Thyroid gland (tissue), 4 donors: ENCODE results near the gene PAK1. TPM values are rescaled to one million over a fixed set of nuclear protein-coding genes. Genes with fewer than 3 reads are reported as not detected.

Experiments
- DNase-seq, 2 donors: peaks; one replicate each; pipeline ENCODE4 v3.0.0-alpha.2; 2019
- H3K27ac ChIP-seq, 3 donors: fragments of 200-600 bp; sonication (generic); 1 replicate in 2 of 3; 2 replicates in 1 of 3; pipeline ENCODE4 v1.5.1; 2016 to 2019; ENCODE audit warnings: mild to moderate bottlenecking in 1 of 3, moderate library complexity in 1 of 3
- H3K27me3 ChIP-seq: fragments of 200-600 bp; sonication (generic); one replicate; pipeline ENCODE4 v1.5.1; 2019
- H3K36me3 ChIP-seq, 2 donors: fragments of 200-600 bp; sonication (generic); one replicate each; pipeline ENCODE4 v1.5.1; 2016 to 2019
- H3K4me1 ChIP-seq, 2 donors: fragments of 200-600 bp; sonication (generic); one replicate each; pipeline ENCODE4 v1.5.1; 2017 to 2019
- H3K4me3 ChIP-seq, 3 donors: fragments of 200-600 bp; sonication (generic); replicated peaks in 1 of 3; 1 replicate in 2 of 3; 2 replicates in 1 of 3; pipeline ENCODE4 v1.5.1; 2016; ENCODE audit warnings: mild to moderate bottlenecking in 1 of 3
- H3K9me3 ChIP-seq: fragments of 200-600 bp; sonication (generic); one replicate; pipeline ENCODE4 v1.5.1; 2017
- POLR2A ChIP-seq, 2 donors: fragments of 450-650 bp; IDR thresholded peaks; one replicate each; pipeline ENCODE4 v1.6.1; 2017; ENCODE audit warnings: antibody characterized with exemption in 2 of 2, mild to moderate bottlenecking in 2 of 2, moderate library complexity in 1 of 2
- WGBS, 2 donors: methylation state at CpG; one replicate each; pipeline ENCODE4 v1.1.5; 2017; 5-methylcytosine and 5-hydroxymethylcytosine counted together
- intact Hi-C: fragments of 100-400 bp; cut with DNase I; formaldehyde crosslinking; loops from one replicate; pipeline ENCODE4 v1.15.1; 2023
- total RNA-seq, 4 donors: library from RNA; depleted of rRNA; stranded (reverse); fragments of >200 nt; gene quantifications; one replicate each; pipeline ENCODE4 v1.2.3, GENCODE V29; 2016
- TF ChIP-seq, protein P1 (sequence below), 6 experiments: fragments of 200-600 bp in 3 of 6; fragments of 450-650 bp in 3 of 6; sonication (generic) in 3 of 6; IDR thresholded peaks; one replicate each; pipeline ENCODE4 v1.5.1; 2016 to 2019; ENCODE audit warnings: antibody characterized with exemption in 6 of 6, mild to moderate bottlenecking in 2 of 6, inconsistent platforms in 1 of 6, moderate library complexity in 1 of 6

Gene PAK1
- total RNA-seq, 4 donors from 2014 or later: 47.0 to 110 (median 84.0) TPM

DNA sequence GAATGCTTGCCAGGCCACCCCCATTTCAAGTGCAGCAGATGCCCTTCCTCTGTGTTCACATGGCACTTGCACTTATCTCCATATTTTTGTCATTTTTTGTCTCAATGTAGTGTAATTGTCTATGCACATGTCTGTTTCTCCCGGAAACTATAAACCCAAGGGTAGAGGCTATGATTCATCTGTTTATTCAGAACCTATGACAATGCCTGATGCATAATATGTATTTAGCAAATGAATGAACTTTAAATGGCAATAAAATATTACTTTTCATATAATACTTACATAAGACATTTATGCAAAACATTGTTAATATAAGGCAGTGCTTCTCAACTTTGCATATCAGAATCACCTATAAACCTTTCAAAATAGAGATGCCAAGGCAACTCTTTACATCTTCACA, 6.7 kb downstream of the PAK1 start:
- no peaks in the 10 kb centered on the region for H3K27me3 ChIP-seq
- intact Hi-C loops: no loop called here
- TF ChIP-seq, protein P1, sequence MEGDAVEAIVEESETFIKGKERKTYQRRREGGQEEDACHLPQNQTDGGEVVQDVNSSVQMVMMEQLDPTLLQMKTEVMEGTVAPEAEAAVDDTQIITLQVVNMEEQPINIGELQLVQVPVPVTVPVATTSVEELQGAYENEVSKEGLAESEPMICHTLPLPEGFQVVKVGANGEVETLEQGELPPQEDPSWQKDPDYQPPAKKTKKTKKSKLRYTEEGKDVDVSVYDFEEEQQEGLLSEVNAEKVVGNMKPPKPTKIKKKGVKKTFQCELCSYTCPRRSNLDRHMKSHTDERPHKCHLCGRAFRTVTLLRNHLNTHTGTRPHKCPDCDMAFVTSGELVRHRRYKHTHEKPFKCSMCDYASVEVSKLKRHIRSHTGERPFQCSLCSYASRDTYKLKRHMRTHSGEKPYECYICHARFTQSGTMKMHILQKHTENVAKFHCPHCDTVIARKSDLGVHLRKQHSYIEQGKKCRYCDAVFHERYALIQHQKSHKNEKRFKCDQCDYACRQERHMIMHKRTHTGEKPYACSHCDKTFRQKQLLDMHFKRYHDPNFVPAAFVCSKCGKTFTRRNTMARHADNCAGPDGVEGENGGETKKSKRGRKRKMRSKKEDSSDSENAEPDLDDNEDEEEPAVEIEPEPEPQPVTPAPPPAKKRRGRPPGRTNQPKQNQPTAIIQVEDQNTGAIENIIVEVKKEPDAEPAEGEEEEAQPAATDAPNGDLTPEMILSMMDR (IDR thresholded peaks at IDR 0.05): no peak
- TF ChIP-seq POLR2A (IDR thresholded peaks at IDR 0.05): no peak
- H3K9me3 ChIP-seq: no peaks in the 10 kb centered on the region
- 87 to 98% methylated on average over 1 of the region's 1 CpG for WGBS, 2 donors
- H3K36me3 ChIP-seq: no peaks in the 10 kb centered on the region
- no peak overlapping the region for H3K27ac ChIP-seq
- no peak overlapping the region for H3K4me3 ChIP-seq
- peaks cover 22 to 37% of the 10 kb centered on the region in 2 donors for H3K4me1 ChIP-seq
- no peak for DNase-seq

DNA sequence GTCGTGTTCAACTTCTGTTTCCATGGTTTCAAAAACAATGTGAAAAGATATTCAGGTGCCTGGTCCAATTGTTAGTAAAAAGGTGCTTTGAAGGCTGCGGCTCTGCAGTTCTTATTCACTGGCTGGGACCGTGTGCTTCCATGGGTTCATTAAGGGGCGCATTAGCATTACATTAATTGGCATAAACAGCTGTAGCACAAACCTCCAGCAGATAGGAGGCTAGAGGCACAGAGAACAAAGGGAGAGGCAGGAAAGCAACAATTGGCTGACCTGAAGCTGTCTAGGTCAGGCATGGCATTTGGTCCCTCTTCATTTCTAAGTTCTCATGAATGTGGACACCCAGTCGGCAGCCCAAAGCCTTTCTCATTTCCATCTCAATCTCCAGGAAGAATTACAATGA, 16.6 kb downstream of the PAK1 start:
- H3K4me1 ChIP-seq: peaks cover 5 to 7% of the 10 kb centered on the region in 2 donors
- no peaks in the 10 kb centered on the region for H3K9me3 ChIP-seq
- TF ChIP-seq, protein P1 (IDR thresholded peaks at IDR 0.05): no peak
- TF ChIP-seq POLR2A (IDR thresholded peaks at IDR 0.05): no peak
- no peak for DNase-seq
- H3K4me3 ChIP-seq: no peak overlapping the region
- intact Hi-C loops: no loop called here
- WGBS, 2 donors: 59 to 71% methylated on average over 5 of the region's 5 CpGs
- H3K27me3 ChIP-seq: no peaks in the 10 kb centered on the region
- H3K27ac ChIP-seq: no peak overlapping the region
- no peaks in the 10 kb centered on the region for H3K36me3 ChIP-seq

DNA sequence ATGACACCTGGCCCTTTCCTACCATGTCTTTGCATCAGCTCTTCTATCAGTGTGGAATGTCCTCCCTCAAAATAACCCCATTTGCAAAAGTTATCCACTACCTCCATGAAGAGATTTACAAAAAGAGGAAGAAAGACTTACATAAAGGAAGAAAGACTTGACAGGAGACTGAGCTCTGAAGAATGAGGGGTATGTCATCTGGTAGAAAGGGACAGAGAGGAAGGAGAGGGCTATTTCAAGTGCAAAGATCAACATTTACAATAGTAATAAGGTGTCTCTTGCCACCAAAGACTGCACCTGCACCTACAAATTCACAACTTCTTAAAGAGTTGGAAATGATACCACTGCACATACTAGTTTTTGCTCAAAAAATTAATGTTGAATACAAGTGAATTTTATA, 18.2 kb downstream of the PAK1 start:
- no peak for DNase-seq
- intact Hi-C loops: no loop called here
- H3K27me3 ChIP-seq: no peaks in the 10 kb centered on the region
- TF ChIP-seq POLR2A (IDR thresholded peaks at IDR 0.05): no peak
- TF ChIP-seq, protein P1 (IDR thresholded peaks at IDR 0.05): no peak
- H3K36me3 ChIP-seq: no peaks in the 10 kb centered on the region
- H3K4me3 ChIP-seq: no peak overlapping the region
- no peaks in the 10 kb centered on the region for H3K9me3 ChIP-seq
- peaks cover 5 to 7% of the 10 kb centered on the region in 2 donors for H3K4me1 ChIP-seq
- H3K27ac ChIP-seq: no peak overlapping the region

DNA sequence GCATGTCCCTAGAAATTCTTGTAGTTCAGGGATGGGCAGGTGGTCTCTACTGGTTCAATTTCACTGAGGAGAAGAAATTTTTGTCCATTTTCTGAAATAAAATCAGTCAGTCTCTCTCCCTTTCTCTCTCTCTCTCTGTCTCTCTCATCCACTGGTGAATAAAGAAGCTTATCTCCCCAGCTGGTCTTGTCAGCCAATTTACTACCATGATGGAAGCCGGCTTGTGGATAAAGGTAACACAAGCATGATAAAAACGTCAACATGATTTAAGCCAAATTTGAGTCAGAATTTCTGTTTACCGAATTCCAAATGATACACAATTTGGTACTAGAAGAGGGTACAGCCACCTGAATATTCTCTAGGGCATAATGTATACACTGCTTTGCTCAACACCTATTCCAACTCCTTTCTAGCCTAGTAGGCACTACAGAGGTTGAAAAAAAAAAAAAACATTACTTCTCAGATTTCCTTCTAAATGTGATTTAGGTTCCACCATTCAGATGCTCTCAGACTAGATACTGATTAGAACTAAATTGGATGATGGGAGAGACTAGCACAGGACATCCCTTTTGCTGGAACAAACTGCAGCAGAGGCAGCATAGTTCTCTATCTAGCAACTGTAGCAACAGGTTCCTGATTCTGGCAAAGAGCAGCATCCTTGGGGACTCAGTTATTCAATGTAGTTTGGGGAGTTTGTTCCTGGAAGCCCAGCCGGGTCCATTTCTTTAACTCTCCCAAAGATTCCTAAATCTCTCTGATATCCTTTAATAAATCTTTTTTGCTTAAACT, 18.8 kb downstream of the PAK1 start:
- WGBS, 2 donors: 43 to 68% methylated on average over 4 of the region's 4 CpGs
- intact Hi-C loops: no loop called here
- H3K27ac ChIP-seq: no peak overlapping the region

DNA sequence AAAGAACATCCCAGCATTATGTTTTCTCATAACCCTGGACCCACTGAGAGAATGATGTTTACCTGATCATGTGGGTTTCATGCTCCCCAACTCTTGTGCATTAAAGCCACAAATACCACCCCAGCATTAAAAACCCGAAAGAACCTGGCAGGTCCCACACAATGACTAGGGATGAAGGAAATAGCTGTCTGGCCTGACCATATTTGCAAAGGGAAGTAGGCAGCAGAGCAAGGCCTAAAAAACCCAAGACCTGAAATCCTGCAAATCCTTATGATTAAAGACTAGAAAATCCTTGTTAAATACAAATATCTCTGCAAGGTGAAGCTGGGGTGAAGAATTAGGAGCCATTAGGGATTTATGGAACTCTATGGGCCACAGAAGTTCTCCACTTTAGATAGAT, 23.7 kb downstream of the PAK1 start:
- no peaks in the 10 kb centered on the region for H3K9me3 ChIP-seq
- H3K27me3 ChIP-seq: no peaks in the 10 kb centered on the region
- no peaks in the 10 kb centered on the region for H3K36me3 ChIP-seq
- H3K4me3 ChIP-seq: no peak overlapping the region
- WGBS, 2 donors: 92 to 96% methylated on average over 1 of the region's 1 CpG
- peaks cover 17 to 21% of the 10 kb centered on the region in 2 donors for H3K4me1 ChIP-seq
- TF ChIP-seq POLR2A (IDR thresholded peaks at IDR 0.05): no peak
- TF ChIP-seq, protein P1 (IDR thresholded peaks at IDR 0.05): no peak
- no peak overlapping the region for H3K27ac ChIP-seq
- intact Hi-C loops: no loop called here
- no peak for DNase-seq

More for the DNA sequence above, 18.8 kb downstream of the PAK1 start:
- Histone ChIP-seq H3K27me3 (no peaks in the 10 kb centered on the region), H3K36me3 (no peaks in the 10 kb centered on the region), H3K4me3 (no peak overlapping the region), H3K9me3 (no peaks in the 10 kb centered on the region), H3K4me1 (peaks cover 5 to 7% of the 10 kb centered on the region in 2 donors)
- no peak for DNase-seq
- TF ChIP-seq, protein P1 (IDR thresholded peaks at IDR 0.05): no peak
